HG03135 (cell line): Measurements from ENCODE around the gene SUN2.
"Not testable (repeated sequence)": the region's sequence is repeated elsewhere in the genome, so short reads cannot be mapped to it uniquely, and the experiment has no call there.

Experiments used
- ATAC-seq: cut with Tn5 transposase; IDR thresholded peaks from one replicate; pipeline ENCODE4 v1.9.1; 2021; ENCODE audit warnings: mild to moderate bottlenecking, moderate library complexity; ENCODE audit not compliant: unreplicated experiment

SUN2 gene

GRCh38 chr22:38755911-38756532 lies at the start of gene SUN2:
SUN2 (minus strand) TSS chr22:38755998; CDS start chr22:38752628, 3,370 bp downstream.
- peak; percentile 53 for ATAC-seq

DNA sequence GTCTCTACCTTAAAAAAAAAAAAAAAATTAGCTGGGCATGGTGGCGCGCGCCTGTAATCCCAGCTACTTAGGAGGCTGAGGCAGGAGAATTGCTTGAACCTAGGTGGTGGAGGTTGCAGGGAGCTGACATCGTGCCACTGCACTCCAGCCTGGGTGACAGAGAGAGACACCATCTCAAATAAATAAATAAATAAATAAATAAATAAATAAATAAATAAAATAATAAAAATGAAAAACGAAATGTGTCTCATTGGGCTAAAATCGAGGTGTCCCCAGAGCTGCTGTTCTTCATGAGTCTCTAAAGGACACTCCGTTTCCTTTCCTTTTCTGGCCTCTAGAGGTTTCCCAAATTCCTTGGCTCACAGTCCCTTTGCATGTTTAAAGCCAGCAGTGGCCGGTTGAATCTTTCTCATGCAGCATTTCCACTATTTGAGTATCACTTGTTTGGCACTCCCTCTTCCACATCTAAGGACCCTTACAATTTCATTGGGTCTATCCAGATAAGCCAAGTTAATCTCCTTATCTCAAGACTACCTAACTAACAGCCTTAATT lies 49.3 kb upstream of the SUN2 start:
- ATAC-seq, result not testable (repeated sequence)

GRCh38 chr22:38802671-38803121 lies 46.9 kb upstream of the SUN2 start:
- no peak for ATAC-seq

DNA sequence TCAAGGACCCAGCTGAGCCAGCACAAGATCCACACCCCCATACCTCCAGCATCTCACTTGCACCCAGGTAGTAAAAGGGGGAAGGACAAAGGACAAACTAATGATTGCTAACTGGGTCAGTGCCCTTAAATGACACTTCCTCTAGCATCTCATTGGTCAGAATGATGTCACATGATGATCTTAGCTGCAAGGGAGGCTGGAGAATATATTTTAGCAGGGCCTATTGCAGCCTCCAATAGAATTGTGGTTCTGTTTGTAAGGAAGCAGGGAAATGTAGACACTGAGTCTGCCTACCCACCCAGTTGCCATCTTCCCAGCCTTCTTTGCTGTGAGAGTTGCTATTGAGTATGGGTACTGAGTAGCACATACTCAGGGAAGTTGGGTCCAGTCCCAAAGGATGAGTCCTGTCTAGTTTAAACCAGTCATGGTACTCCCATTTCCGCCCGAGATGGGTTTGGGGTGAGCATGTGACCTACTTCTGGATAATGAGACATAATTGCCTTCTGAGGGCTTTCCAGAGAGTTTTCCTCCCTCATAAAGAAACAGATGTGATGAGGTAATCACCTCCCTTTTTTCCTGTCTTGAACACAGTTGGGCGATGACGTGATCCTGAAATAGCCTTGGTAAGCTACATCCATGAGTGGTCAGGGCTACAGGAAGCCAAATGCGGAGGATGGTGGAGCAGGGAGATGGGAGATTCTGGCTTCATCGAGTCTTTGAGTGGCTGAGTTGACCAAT lies 43.6 kb upstream of the SUN2 start:
- ATAC-seq, result no peak

- no peak for ATAC-seq
These were observed 42.7 kb upstream of the SUN2 start for GRCh38 chr22:38798496-38798895.

DNA sequence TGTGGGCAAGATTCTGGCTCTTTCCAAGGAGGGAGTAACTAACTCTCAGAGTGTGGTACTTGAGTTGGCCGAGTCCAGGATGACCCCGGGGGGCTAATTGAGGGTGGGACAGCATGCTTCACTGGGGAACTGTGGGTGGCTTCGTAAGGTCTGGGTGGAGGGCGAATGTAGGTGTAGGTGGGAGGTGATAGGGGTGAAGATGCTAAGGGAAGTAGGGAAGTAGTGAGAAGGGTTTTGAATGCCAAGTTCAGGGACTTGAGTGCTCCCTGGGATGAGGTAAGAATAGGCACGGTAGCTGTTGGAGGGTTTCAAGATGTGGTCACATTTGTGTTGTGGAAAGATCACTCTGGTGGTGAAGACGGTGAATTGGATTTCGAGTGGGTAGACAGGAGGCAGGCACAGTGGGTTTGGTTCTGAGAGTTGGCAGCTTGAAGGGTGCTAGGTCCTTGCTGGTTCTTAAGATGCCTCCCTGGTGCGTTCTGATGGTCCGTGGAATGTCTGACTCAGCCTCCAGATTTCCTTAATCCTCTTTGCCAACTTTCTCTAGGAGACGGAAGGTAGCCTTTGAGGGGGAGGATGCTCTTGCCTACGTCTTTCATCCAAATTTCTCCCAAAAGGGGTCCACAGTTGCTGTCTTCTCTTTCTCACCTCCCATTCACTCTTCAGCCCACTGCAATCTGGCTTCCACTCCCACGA lies 40.6 kb upstream of the SUN2 start:
- no peak for ATAC-seq

DNA sequence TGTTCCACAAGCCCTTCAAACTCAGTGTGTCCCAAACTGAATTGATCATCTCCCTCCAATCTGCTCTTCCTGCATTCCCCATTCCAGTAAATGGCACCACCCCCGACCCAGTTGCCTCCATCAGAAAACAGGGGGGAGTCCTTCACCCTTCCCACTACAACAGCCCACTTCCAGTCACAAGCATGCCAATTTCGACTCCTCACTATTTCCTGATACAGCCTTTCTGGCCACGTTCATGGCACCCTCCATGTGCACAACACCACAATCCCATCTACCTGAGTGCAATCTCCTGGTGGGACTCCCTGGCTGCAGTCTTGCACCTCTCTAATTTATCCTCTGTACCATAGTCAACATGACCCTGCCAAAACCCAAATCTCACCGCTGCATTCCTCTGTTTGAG lies 39.8 kb upstream of the SUN2 start:
- no peak for ATAC-seq

GRCh38 chr22:38793721-38794466 lies 38.1 kb upstream of the SUN2 start, which contains the start of gene DNAL4:
DNAL4 (minus strand) TSS chr22:38794143; CDS start chr22:38782731, 11,412 bp downstream.
- peak; percentile 90 for ATAC-seq

- no peak for ATAC-seq
These were observed 37.5 kb upstream of the SUN2 start for GRCh38 chr22:38793317-38793716.

DNA sequence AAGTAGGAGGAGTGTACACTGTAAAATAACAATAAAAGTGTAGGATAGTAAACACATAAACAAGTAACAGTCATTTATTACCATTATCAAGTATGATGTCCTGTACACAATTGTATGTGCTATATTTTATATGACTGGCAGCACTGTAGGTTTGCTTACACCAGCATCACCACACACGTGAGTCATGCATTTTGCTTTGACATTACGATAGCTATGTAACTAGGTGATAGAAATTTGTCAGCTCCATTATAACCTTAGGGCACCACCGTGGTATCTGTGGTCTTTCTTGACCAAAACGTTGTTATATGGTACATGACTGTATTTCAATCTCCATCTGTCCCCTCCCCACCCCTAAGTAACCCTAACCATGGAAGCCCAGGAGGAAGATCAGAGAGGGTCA lies 37.0 kb upstream of the SUN2 start:
- no peak for ATAC-seq

DNA sequence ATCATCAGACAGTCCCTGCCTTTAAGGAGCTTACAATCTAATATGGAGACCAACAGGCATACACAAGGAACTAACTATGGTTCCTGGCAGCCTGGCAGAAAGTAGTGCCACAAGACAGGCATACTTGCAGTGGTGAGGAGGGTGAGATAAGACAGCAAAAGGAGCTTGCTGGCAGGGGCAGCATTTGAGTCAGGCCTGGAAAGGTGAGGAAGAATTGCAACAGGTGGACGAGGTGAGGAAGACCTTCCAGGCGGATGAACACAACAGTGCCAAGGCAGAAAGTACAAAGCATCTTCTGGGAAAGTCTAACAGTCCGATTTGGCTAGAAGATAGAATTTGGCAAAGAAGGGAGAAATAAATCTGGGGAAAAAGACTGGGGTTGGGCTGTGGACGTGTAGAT lies 33.8 kb upstream of the SUN2 start:
- ATAC-seq, result no peak

DNA sequence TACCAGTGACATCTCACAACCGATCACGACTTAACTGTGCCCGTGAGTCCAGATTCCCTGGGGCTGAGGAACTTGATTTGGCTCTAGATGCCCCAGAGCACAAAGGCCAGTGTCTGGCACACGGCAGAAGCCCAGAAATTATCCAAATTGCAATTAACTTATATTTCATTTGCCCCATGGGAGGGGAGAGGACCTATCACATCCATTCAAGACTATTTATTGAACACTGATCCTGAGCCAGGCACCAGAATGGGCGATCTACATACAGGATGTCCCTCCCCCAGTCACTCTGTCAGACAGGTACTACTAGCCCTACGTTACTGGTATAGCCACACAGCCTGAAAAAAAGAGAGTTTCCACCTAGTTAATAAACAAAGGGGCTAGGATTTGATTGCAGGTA lies 33.0 kb upstream of the SUN2 start:
- ATAC-seq, result no peak

DNA sequence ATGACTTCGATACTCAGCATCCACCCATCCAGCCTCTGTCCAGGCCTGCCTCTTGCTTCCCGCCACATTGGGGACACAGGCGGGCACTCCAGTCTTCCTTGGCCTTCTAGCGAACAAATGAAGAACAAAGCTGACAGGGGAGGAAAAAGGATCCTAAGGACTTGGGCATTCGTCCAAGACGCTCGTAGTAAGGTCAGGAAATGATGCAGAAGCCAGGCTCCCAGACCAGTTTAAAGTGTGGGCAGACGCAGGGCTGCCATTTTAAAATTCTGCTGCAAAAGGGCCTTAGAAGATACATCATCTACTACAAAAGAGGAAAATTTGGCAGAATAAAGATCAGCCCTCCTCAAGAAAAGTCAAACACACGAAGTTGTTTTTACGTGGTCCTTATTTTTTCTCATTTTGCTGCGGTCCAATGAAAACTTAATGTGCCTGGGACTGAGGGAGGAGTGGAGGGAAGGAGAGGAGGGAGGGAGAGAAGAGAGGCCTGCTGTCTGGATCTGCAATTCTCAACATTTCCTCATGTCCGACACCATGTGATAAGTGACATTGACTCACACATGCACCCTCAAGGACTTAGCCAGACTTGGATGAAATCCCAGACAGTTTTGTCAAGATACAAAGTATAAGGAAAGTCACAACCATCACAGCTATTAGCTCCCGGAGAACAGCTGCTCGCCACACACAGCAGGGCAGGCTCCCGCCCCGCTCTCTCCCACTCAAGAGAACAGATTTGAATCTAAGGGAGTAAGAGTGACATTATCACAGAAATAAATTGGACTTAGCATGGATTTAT lies 32.4 kb upstream of the SUN2 start:
- ATAC-seq, result no peak

GRCh38 chr22:38786631-38787030 lies 30.8 kb upstream of the SUN2 start:
- ATAC-seq, result no peak

- ATAC-seq, result no peak
These were observed 29.1 kb upstream of the SUN2 start for GRCh38 chr22:38784856-38785255.

- no peak for ATAC-seq
These were observed 28.2 kb upstream of the SUN2 start for GRCh38 chr22:38784035-38784434.

- ATAC-seq, result no peak
These were observed 27.4 kb upstream of the SUN2 start for GRCh38 chr22:38783095-38783615.

- no peak for ATAC-seq
These were observed 26.8 kb upstream of the SUN2 start for GRCh38 chr22:38782402-38783094.

- ATAC-seq, result no peak
These were observed 25.2 kb upstream of the SUN2 start for GRCh38 chr22:38781033-38781432.
